ENCODE measurements around the gene EVA1C.

- TF ChIP-seq CTCF (IDR thresholded peaks at IDR 0.05; ENCODE audit: poor library complexity) (no peak), EZH2 (IDR thresholded peaks at IDR 0.05; ENCODE audit: borderline replicate concordance) (no peak)
Observed at GRCh38 chr21:32456497-32456918, 44.0 kb downstream of the EVA1C start.
